Measurements from ENCODE around the gene SLC38A4.

Gene SLC38A4

GRCh38 chr12:46811185-46811584, 14.6 kb downstream of the SLC38A4 start:
- DNase-seq = no peak

- DNase-seq = no peak
These were observed 16.7 kb downstream of the SLC38A4 start for GRCh38 chr12:46808955-46809697.

DNA sequence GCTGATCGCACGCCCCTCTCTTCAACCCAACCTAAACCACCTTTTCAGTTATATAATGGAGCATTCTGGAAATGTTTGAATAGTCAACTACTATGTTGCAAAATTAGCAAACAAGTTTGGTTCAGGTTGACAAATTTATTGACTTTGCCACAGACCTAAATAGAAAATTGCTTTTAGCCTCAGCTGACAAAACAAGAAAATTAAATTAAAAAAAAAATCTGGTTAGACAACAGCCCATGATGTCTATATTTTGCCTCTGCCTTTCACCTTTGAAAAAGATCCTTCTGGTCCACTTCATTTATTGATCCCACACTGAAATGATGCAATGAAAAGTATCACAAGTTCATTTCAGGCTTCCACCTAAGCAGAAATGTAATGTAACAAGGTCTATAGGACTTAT, 17.5 kb downstream of the SLC38A4 start:
- DNase-seq = no peak

DNA sequence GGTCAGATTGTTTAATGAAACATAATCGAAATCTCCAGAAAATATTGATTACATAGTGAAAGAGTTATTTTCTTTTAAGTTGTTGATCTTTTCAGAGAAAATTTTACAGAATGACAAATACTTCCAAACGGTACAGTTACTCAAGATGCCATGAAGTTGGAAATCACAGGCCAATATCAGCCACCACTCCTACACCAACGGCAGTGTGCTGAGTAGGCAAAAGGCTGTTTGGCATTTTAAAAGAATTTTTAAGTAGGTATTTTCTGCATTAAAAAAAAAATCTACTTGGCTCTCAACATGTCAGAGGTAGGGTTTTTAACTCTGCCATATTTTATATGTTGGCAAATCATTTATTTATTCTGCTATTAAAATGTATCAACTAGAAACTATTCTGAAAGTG, 21.7 kb downstream of the SLC38A4 start:
- DNase-seq = no peak

DNA sequence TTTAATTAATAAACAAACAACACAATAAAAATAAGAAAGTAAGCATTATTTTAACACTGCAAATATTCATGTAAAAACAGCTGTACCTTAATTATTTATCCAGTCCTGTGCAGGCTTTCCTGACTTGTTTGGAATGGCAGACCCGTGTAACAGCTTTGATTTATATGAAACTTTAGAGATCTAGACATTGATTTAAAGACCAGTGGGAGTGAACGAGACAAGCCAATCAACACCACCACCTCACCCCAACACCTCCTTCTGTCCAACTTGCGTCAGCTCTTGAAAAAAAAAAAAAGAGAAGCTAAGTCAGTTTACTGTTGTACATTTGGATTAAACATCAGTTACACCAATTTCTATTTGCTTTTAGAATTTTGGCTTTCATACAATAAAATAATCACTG, 22.3 kb downstream of the SLC38A4 start:
- DNase-seq = no peak

DNA sequence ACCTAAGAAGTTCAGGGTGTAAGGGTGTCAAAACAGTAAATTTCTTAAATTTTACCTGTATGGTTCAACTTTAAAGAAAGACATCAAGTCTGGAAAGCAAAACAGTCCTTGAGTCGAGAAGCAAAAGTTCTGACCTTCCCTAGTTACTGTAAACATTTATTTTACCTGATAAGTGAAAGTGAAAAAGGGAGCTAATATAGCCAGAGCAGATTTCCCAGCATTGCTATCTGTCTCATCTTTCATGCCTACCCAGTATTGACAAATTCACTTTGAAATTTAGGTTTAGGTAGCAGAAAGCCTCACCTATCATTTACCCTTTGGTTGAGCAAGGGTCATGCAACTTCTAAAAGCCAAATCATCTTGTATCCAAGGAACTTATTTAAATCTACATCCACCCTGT, 24.5 kb downstream of the SLC38A4 start:
- no peak for DNase-seq

DNA sequence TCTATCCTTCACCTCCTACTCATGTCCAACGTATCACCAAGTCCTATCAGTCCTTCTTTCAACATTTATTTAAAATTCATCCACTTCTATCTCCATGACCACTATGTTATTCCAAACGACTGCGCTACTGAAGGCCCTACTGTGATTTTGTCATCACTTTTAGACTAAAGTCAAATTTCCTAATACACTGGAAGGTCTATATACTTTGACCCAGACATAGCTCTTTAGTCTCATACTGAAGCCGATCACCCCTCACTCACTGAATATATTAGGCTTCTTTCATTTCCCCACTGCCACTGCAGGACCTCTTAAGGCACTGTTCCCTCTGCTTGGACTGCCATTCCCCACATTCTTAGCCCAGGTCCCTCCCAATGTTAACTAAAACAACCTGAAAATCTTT, 25.6 kb downstream of the SLC38A4 start:
- no peak for DNase-seq

- DNase-seq = no peak
These were observed 27.1 kb downstream of the SLC38A4 start for GRCh38 chr12:46798648-46799047.

GRCh38 chr12:46798056-46798455, 27.7 kb downstream of the SLC38A4 start:
- DNase-seq = no peak

- DNase-seq = no peak
These were observed 29.8 kb downstream of the SLC38A4 start for GRCh38 chr12:46795988-46796387.

GRCh38 chr12:46794593-46795190, 31.1 kb downstream of the SLC38A4 start:
- no peak for DNase-seq

- no peak for DNase-seq
These were observed 32.9 kb downstream of the SLC38A4 start for GRCh38 chr12:46792925-46793324.

DNA sequence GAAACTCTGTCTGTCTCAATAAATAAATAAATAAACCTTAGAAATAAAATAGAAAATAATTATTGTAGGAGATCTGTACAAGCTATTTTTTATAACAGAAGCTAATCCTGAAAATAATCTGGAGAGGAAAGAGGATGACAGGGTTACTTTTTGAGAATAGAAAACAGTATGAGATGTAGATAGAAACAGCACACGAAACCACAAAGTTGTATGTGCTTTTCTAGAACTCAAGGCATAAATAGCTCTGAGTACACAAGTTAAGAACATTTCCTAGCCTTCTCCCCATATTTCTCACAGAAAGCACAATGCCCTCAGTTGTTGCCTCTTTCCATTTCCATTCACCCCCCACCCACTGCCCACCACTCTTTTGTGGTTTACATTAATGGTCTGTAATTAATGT, 35.7 kb downstream of the SLC38A4 start:
- DNase-seq = no peak

GRCh38 chr12:46788072-46788887, 37.5 kb downstream of the SLC38A4 start:
- DNase-seq = no peak

DNA sequence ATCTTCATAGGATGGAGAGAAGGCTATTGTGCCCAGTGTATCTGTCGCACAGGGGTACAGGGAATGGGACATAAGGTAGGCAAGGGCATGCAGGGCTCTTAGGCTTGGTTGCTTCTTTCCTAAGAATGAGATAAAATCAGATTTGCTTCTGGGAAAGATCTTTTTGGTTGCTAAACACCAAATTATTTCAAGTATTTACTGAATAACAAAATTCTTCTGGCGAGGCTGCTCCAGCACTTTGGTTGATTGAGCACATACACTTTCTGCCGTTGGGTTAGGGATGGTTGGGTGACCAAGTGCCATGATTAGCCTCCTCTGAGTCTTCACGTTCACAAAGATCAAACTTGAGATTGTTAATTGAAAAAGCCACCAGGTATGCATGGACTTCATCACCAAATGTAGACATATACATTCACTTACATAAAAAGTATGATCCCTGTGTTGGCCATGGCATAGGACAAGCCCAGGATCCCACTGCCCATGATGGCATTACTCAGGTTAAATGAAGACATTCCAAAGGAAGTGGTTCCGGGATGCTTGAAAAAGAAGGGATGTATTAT, 38.2 kb downstream of the SLC38A4 start:
- no peak for DNase-seq

DNA sequence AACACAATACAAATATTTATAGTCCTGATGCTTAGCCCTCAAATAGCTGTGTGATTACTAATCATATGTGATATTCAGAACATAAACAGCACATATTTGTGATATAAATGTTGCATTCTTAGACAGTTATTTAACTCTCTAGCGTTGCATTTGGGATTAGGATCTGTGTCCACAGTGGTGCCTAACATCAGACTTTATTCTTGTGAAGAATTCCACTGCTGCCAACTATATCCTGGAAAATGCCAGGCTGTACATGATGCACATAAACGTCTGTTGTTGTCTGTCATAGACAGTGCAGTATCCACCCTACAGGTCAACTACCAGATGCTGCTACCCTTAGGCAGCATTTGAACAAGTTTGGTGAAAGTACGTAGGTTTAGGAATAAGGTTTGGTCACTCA, 39.0 kb downstream of the SLC38A4 start:
- DNase-seq = no peak

DNA sequence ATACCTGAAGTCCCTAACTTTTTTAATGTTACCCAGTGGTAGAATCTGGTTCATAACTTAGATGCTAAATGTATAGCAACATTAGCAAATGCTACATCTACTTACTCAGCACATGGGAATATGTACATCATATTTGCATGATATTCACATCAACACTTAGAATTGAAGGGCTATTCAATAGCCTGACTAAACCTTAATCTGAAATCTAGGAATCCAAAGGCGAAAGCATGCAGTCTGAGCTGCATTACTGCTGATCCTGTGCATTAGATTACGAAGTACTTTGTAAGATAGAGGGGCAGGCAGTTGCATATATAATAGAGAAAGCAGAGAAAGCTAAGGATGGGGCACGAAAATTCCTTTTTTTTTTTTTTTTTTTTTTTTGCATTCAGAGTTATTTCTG, 40.4 kb downstream of the SLC38A4 start:
- DNase-seq = no peak

DNA sequence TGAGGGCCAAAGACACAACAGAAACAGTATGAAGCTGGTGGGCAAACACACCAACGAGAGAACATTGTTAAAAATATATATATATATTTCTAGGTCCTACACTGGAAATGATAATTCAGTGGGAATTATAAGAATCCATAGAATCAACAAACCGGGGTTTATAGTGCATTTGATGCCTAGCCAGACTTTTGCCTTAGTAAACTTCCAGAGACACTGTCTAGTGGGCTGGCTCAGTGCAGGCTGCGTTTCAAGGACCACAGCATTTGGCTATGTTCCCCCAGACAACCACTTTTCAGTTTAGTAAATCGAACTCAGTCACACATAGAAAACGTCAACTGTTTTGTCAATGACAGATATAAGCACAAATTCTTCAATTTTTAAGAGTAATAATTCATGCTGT, 41.9 kb downstream of the SLC38A4 start:
- no peak for DNase-seq

- no peak for DNase-seq
These were observed 45.9 kb downstream of the SLC38A4 start for GRCh38 chr12:46779879-46780278.

GRCh38 chr12:46779063-46779462, 46.7 kb downstream of the SLC38A4 start:
- DNase-seq = no peak

GRCh38 chr12:46778415-46778814, 47.4 kb downstream of the SLC38A4 start:
- no peak for DNase-seq

DNA sequence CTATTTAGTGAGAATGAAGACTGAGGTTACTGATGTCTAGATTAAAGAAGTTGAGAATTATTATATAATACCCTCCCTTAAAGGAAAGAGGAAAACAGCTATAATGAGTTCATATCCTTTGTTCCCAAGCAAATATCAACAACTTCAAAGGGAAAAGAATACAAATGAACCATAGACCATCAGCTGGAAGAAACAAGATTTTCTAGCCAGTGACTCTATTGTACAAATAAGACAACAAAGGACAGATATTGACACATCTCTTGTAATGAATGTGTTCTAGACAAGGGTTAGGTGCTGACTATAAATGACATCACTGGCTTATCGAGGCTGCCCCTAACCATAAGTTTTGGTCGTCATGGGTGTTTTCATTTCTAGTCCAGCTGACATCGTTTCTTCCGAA, 48.2 kb downstream of the SLC38A4 start:
- no peak for DNase-seq

DNA sequence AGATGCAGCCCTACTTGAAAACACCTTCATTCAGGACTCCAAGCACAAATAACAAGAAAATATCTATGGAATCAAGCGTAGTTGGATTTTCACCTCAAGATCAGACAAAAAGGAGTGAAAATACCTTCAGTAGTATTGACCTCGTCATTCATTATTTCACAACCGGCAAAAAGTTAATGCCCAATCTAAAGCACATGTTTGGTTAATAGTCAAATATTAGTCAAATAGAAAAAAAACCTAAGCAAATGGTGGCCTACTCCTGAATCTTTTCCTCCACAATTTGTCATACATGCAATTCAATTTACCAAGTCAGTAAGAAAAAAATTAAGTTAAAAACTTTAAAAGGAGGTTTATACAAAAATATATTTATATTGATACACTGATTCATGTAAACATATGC, 50.0 kb downstream of the SLC38A4 start:
- no peak for DNase-seq

GRCh38 chr12:46774322-46774633, 51.5 kb downstream of the SLC38A4 start:
- no peak for DNase-seq

All from stimulated activated CD8-positive, alpha-beta memory T cell treated with anti-CD3 and anti-CD28 coated beads, Interleukin-4, amount 100 ng/mL, for 48 hours (primary cell).